HPDE6-E6E7 (cell line): Measurements from ENCODE around the gene F9.

Source experiments
- DNase-seq: peaks from one replicate; pipeline ENCODE4 v3.0.0; 2011; ENCODE audit warnings: missing footprints; ENCODE audit errors: extremely low spot score

F9 gene

GRCh38 chrX:139600105-139600504 lies 69.6 kb downstream of the F9 start:
- DNase-seq = no peak
